HG03060 (cell line): ENCODE measurements around the gene CHTOP.
A peak's percentile ranks its signal among the peaks of the same experiment; 100 is the strongest.
"Not testable (repeated sequence)": the region's sequence is repeated elsewhere in the genome, so short reads cannot be mapped to it uniquely, and the experiment has no call there.

ENCODE experiments used
- ATAC-seq: cut with Tn5 transposase; IDR thresholded peaks from one replicate; pipeline ENCODE4 v1.9.1; 2021; ENCODE audit warnings: low read depth, moderate number of reproducible peaks; ENCODE audit not compliant: unreplicated experiment

The CHTOP gene

GRCh38 chr1:153630384-153630783, 3.5 kb upstream of the CHTOP start:
- no peak for ATAC-seq

- ATAC-seq = no peak
These were observed 2.5 kb upstream of the CHTOP start for GRCh38 chr1:153631047-153632022.

GRCh38 chr1:153633161-153633753, 609 bp upstream of the CHTOP start:
- ATAC-seq = peak; percentile 12

GRCh38 chr1:153635872-153636271, 2.0 kb downstream of the CHTOP start:
- no peak for ATAC-seq

- ATAC-seq = no peak
These were observed 2.4 kb downstream of the CHTOP start for GRCh38 chr1:153636312-153636711.

- no peak for ATAC-seq
These were observed 4.4 kb downstream of the CHTOP start for GRCh38 chr1:153638261-153638660.

- no peak for ATAC-seq
These were observed 5.4 kb downstream of the CHTOP start for GRCh38 chr1:153639280-153639679.

- ATAC-seq = not testable (repeated sequence)
These were observed 6.3 kb downstream of the CHTOP start for GRCh38 chr1:153640213-153640612.

GRCh38 chr1:153640861-153641260, 7.0 kb downstream of the CHTOP start:
- no peak for ATAC-seq

- no peak for ATAC-seq
These were observed 8.3 kb downstream of the CHTOP start for GRCh38 chr1:153642161-153642560.

GRCh38 chr1:153643100-153643499, 9.2 kb downstream of the CHTOP start:
- no peak for ATAC-seq

- no peak for ATAC-seq
These were observed 9.9 kb downstream of the CHTOP start for GRCh38 chr1:153643816-153644215.

GRCh38 chr1:153646672-153647345, 12.9 kb downstream of the CHTOP start:
- no peak for ATAC-seq

GRCh38 chr1:153647346-153647714, 13.5 kb downstream of the CHTOP start:
- no peak for ATAC-seq

- ATAC-seq = no peak
These were observed 14.3 kb downstream of the CHTOP start for GRCh38 chr1:153648000-153648643.

- no peak for ATAC-seq
These were observed 15.4 kb downstream of the CHTOP start for GRCh38 chr1:153649137-153649862.

GRCh38 chr1:153649863-153650235, 16.0 kb downstream of the CHTOP start:
- no peak for ATAC-seq

GRCh38 chr1:153651771-153652170, 17.9 kb downstream of the CHTOP start:
- ATAC-seq = no peak

GRCh38 chr1:153652805-153653500, 19.1 kb downstream of the CHTOP start:
- ATAC-seq = no peak

GRCh38 chr1:153655333-153655732, 21.5 kb downstream of the CHTOP start:
- no peak for ATAC-seq
